ENCODE data around the gene POLRMT.

The POLRMT gene

GRCh38 chr19:662207-662961, 29.0 kb upstream of the POLRMT start:
- TF ChIP-seq ZBTB7A (IDR thresholded peaks at IDR 0.05; ENCODE audit: low read depth): peak; percentile 61
- TF ChIP-seq TEAD4 (IDR thresholded peaks at IDR 0.05): no peak
- no peak for TF ChIP-seq TCF12 (IDR thresholded peaks at IDR 0.05; ENCODE audit: low read depth)
- TF ChIP-seq MAX (IDR thresholded peaks at IDR 0.05): peak; percentile 72

- TF ChIP-seq RAD21 (IDR thresholded peaks at IDR 0.05; ENCODE audit: low read depth): no peak
- TF ChIP-seq TEAD4 (IDR thresholded peaks at IDR 0.05): no peak
- no peak for TF ChIP-seq EP300 (IDR thresholded peaks at IDR 0.05; ENCODE audit: borderline replicate concordance)
- TF ChIP-seq FOXM1 (IDR thresholded peaks at IDR 0.05; ENCODE audit: borderline replicate concordance, low read depth): no peak
- no peak for TF ChIP-seq REST (IDR thresholded peaks at IDR 0.05; ENCODE audit: low read depth)
- no peak for TF ChIP-seq ZBTB7A (IDR thresholded peaks at IDR 0.05; ENCODE audit: low read depth)
- no peak for TF ChIP-seq NFIC (IDR thresholded peaks at IDR 0.05)
- no peak for TF ChIP-seq YY1 (IDR thresholded peaks at IDR 0.05; ENCODE audit: low read depth)
- no peak for TF ChIP-seq TCF12 (IDR thresholded peaks at IDR 0.05; ENCODE audit: low read depth)
- TF ChIP-seq TAF1 (IDR thresholded peaks at IDR 0.05; ENCODE audit: low read depth): no peak; the same call in 1 of the 2 replicates
- TF ChIP-seq CREB1 (IDR thresholded peaks at IDR 0.05; ENCODE audit: low read depth): no peak
- no peak for TF ChIP-seq MAX (IDR thresholded peaks at IDR 0.05)
These were observed 28.3 kb upstream of the POLRMT start for GRCh38 chr19:661427-662196.

GRCh38 chr19:660793-661426, 27.6 kb upstream of the POLRMT start:
- TF ChIP-seq CEBPB (IDR thresholded peaks at IDR 0.05): no peak
- no peak for TF ChIP-seq FOXM1 (IDR thresholded peaks at IDR 0.05; ENCODE audit: borderline replicate concordance, low read depth)
- TF ChIP-seq MAX (IDR thresholded peaks at IDR 0.05): no peak
- TF ChIP-seq RAD21 (IDR thresholded peaks at IDR 0.05; ENCODE audit: low read depth): no peak
- no peak for TF ChIP-seq USF1 (IDR thresholded peaks at IDR 0.05)
- no peak for TF ChIP-seq ZBTB7A (IDR thresholded peaks at IDR 0.05; ENCODE audit: low read depth)
- no peak for TF ChIP-seq TAF1 (IDR thresholded peaks at IDR 0.05; ENCODE audit: low read depth)
- no peak for TF ChIP-seq EGR1 (IDR thresholded peaks at IDR 0.05)
- no peak for TF ChIP-seq CREB1 (IDR thresholded peaks at IDR 0.05; ENCODE audit: low read depth)
- TF ChIP-seq TEAD4 (IDR thresholded peaks at IDR 0.05): no peak
- TF ChIP-seq EP300 (IDR thresholded peaks at IDR 0.05; ENCODE audit: borderline replicate concordance): no peak
- TF ChIP-seq TCF12 (IDR thresholded peaks at IDR 0.05; ENCODE audit: low read depth): no peak
- no peak for TF ChIP-seq NFIC (IDR thresholded peaks at IDR 0.05)
- TF ChIP-seq YY1 (IDR thresholded peaks at IDR 0.05; ENCODE audit: low read depth): no peak
- no peak for TF ChIP-seq REST (IDR thresholded peaks at IDR 0.05; ENCODE audit: low read depth)

- no peak for TF ChIP-seq EP300 (IDR thresholded peaks at IDR 0.05; ENCODE audit: borderline replicate concordance)
- TF ChIP-seq YY1 (IDR thresholded peaks at IDR 0.05; ENCODE audit: low read depth): no peak
- TF ChIP-seq RAD21 (IDR thresholded peaks at IDR 0.05; ENCODE audit: low read depth): no peak
- TF ChIP-seq EGR1 (IDR thresholded peaks at IDR 0.05): no peak
- no peak for TF ChIP-seq NFIC (IDR thresholded peaks at IDR 0.05)
- no peak for TF ChIP-seq ZBTB7A (IDR thresholded peaks at IDR 0.05; ENCODE audit: low read depth)
- no peak for TF ChIP-seq FOXM1 (IDR thresholded peaks at IDR 0.05; ENCODE audit: borderline replicate concordance, low read depth)
- no peak for TF ChIP-seq CREB1 (IDR thresholded peaks at IDR 0.05; ENCODE audit: low read depth)
- no peak for TF ChIP-seq TCF12 (IDR thresholded peaks at IDR 0.05; ENCODE audit: low read depth)
- no peak for TF ChIP-seq TEAD4 (IDR thresholded peaks at IDR 0.05)
- TF ChIP-seq TAF1 (IDR thresholded peaks at IDR 0.05; ENCODE audit: low read depth): no peak
- TF ChIP-seq USF1 (IDR thresholded peaks at IDR 0.05): no peak
- TF ChIP-seq REST (IDR thresholded peaks at IDR 0.05; ENCODE audit: low read depth): no peak
- no peak for TF ChIP-seq CEBPB (IDR thresholded peaks at IDR 0.05)
- no peak for TF ChIP-seq MAX (IDR thresholded peaks at IDR 0.05)
These were observed 25.8 kb upstream of the POLRMT start for GRCh38 chr19:658916-659839.

All from Ishikawa (cell line).